ENCODE results near the gene TMEM106C.
A peak's percentile ranks its signal among the peaks of the same experiment; 100 is the strongest.

GRCh38 chr12:47949441-47950341 lies 13.7 kb upstream of the TMEM106C start:
- TF ChIP-seq, protein P1, sequence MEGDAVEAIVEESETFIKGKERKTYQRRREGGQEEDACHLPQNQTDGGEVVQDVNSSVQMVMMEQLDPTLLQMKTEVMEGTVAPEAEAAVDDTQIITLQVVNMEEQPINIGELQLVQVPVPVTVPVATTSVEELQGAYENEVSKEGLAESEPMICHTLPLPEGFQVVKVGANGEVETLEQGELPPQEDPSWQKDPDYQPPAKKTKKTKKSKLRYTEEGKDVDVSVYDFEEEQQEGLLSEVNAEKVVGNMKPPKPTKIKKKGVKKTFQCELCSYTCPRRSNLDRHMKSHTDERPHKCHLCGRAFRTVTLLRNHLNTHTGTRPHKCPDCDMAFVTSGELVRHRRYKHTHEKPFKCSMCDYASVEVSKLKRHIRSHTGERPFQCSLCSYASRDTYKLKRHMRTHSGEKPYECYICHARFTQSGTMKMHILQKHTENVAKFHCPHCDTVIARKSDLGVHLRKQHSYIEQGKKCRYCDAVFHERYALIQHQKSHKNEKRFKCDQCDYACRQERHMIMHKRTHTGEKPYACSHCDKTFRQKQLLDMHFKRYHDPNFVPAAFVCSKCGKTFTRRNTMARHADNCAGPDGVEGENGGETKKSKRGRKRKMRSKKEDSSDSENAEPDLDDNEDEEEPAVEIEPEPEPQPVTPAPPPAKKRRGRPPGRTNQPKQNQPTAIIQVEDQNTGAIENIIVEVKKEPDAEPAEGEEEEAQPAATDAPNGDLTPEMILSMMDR (IDR thresholded peaks at IDR 0.05) = peak; percentile 60 to 78 (median 73)
- TF ChIP-seq EP300 (IDR thresholded peaks at IDR 0.05) = no peak

Measured in tibial nerve (tissue), 4 donors.